GM23338 (cell line): ENCODE data around the gene SLC17A1. TPM values are rescaled to one million over a fixed set of nuclear protein-coding genes. Genes with fewer than 3 reads are reported as not detected.

Source experiments
- ATAC-seq: fragments of 200-7000 bp; cut with Tn5 transposase; 3 replicates; pipeline ENCODE4 v1.9.1; 2020
- DNase-seq: peaks from one replicate; pipeline ENCODE4 v3.0.0-alpha.2; 2015; ENCODE audit warnings: low spot score
- H2AFZ ChIP-seq: fragments of 200-600 bp; sonication (generic); 2 replicates; pipeline ENCODE4 v1.8.0; 2016; ENCODE audit warnings: antibody characterized with exemption, mild to moderate bottlenecking, moderate library complexity
- H3F3A ChIP-seq: fragments of 200-600 bp; sonication (generic); replicated peaks from 2 replicates; pipeline ENCODE4 v1.8.0; 2017; ENCODE audit warnings: antibody characterized with exemption, mixed run types, low read depth
- H3K27ac ChIP-seq: fragments of 200-600 bp; sonication (generic); 2 replicates; pipeline ENCODE4 v1.6.1; 2016; ENCODE audit warnings: low read depth
- H3K27me3 ChIP-seq: fragments of 200-600 bp; sonication (generic); 2 replicates; pipeline ENCODE4 v1.8.0; 2016; ENCODE audit warnings: mild to moderate bottlenecking, mixed run types, moderate library complexity; ENCODE audit not compliant: insufficient read depth
- H3K36me3 ChIP-seq: fragments of 200-600 bp; sonication (generic); 2 replicates; pipeline ENCODE4 v1.8.0; 2016; ENCODE audit warnings: mild to moderate bottlenecking; ENCODE audit not compliant: insufficient read depth
- H3K4me1 ChIP-seq: fragments of 200-600 bp; sonication (generic); 2 replicates; pipeline ENCODE4 v1.8.0; 2016; ENCODE audit warnings: mild to moderate bottlenecking, moderate library complexity; ENCODE audit not compliant: insufficient read depth
- H3K4me2 ChIP-seq: fragments of 200-600 bp; sonication (generic); 2 replicates; pipeline ENCODE4 v1.7.1; 2017; ENCODE audit warnings: mixed run types
- H3K4me3 ChIP-seq: fragments of 200-600 bp; sonication (generic); 2 replicates; pipeline ENCODE4 v1.6.1; 2016; ENCODE audit warnings: mixed run types
- H3K79me2 ChIP-seq: fragments of 200-600 bp; sonication (generic); replicated peaks from 2 replicates; pipeline ENCODE4 v1.8.0; 2017; ENCODE audit warnings: mild to moderate bottlenecking; ENCODE audit not compliant: insufficient read depth
- H3K9me2 ChIP-seq: fragments of 200-600 bp; sonication (generic); 2 replicates; pipeline ENCODE4 v1.8.0; 2017; ENCODE audit not compliant: insufficient read depth
- H4K20me1 ChIP-seq: fragments of 200-600 bp; sonication (generic); replicated peaks from 2 replicates; pipeline ENCODE4 v1.8.0; 2017; ENCODE audit warnings: mild to moderate bottlenecking; ENCODE audit not compliant: insufficient read depth
- H3K27ac Mint-ChIP-seq: 2 replicates; pipeline ENCODE4 v1.8.0; 2020; ENCODE audit warnings: inconsistent platforms, mild to moderate bottlenecking, moderate library complexity, mixed read lengths
- H3K27me3 Mint-ChIP-seq: 3 replicates; pipeline ENCODE4 v1.8.0; 2022; ENCODE audit warnings: low read depth, mild to moderate bottlenecking, moderate library complexity, mixed read lengths, inconsistent platforms; ENCODE audit not compliant: insufficient read depth, poor library complexity
- H3K36me3 Mint-ChIP-seq: 3 replicates; pipeline ENCODE4 v1.8.0; 2021; ENCODE audit warnings: low read depth, mild to moderate bottlenecking, inconsistent platforms, moderate library complexity, mixed read lengths
- H3K4me1 Mint-ChIP-seq: 3 replicates; pipeline ENCODE4 v1.8.0; 2020; ENCODE audit warnings: mild to moderate bottlenecking, inconsistent platforms, mixed read lengths
- H3K4me3 Mint-ChIP-seq: 3 replicates; pipeline ENCODE4 v1.8.0; 2021; ENCODE audit warnings: moderate library complexity, mild to moderate bottlenecking, inconsistent platforms, mixed read lengths
- H3K9me3 Mint-ChIP-seq: 3 replicates; pipeline ENCODE4 v1.8.0; 2020; ENCODE audit warnings: moderate library complexity, mild to moderate bottlenecking, inconsistent platforms, mixed read lengths
- CREB1 ChIP-seq: fragments of 250-450 bp; sonication (Bioruptor Pico); IDR thresholded peaks from 2 replicates; pipeline ENCODE4 v1.5.0; 2020; ENCODE audit warnings: low read depth, mild to moderate bottlenecking, moderate library complexity
- CTCF ChIP-seq, 2 experiments: fragments of 200-600 bp in 1 of 2; sonication (generic) in 1 of 2; conservative IDR thresholded peaks; 2 replicates each; pipeline versions ENCODE4 v1.5.1 to v1.6.1; 2016 to 2017; ENCODE audit warnings: antibody characterized with exemption in 2 of 2, low read depth in 2 of 2, mild to moderate bottlenecking in 2 of 2, moderate library complexity in 1 of 2
- EZH2 ChIP-seq: fragments of 200-600 bp; sonication (generic); IDR thresholded peaks from one replicate; pipeline ENCODE4 v1.8.0; 2017; ENCODE audit warnings: antibody characterized with exemption, mild to moderate bottlenecking, low read depth; ENCODE audit not compliant: unreplicated experiment
- EZH2phosphoT487 ChIP-seq: fragments of 200-600 bp; sonication (generic); IDR thresholded peaks from one replicate; pipeline ENCODE4 v1.8.1; 2018; ENCODE audit warnings: antibody characterized with exemption; ENCODE audit not compliant: unreplicated experiment
- JUNB ChIP-seq: IDR thresholded peaks from one replicate; pipeline ENCODE4 v1.6.1; 2016; ENCODE audit warnings: antibody characterized with exemption; ENCODE audit not compliant: unreplicated experiment
- NANOG ChIP-seq: IDR thresholded peaks from 2 replicates; pipeline ENCODE4 v1.6.1; 2016; ENCODE audit warnings: antibody characterized with exemption, borderline replicate concordance
- POLR2AphosphoS5 ChIP-seq: IDR thresholded peaks from 2 replicates; pipeline ENCODE4 v1.6.1; 2016; ENCODE audit warnings: antibody characterized with exemption, low read depth
- REST ChIP-seq: IDR thresholded peaks from one replicate; pipeline ENCODE4 v1.6.1; 2018; ENCODE audit warnings: antibody characterized with exemption; ENCODE audit not compliant: unreplicated experiment
- STAT1 ChIP-seq: IDR thresholded peaks from one replicate; pipeline ENCODE4 v1.6.1; 2016; ENCODE audit warnings: antibody characterized with exemption; ENCODE audit not compliant: unreplicated experiment
- ZNF114 ChIP-seq: fragments of 250-450 bp; sonication (Bioruptor Pico); IDR thresholded peaks from 2 replicates; pipeline ENCODE4 v1.5.0; 2020; ENCODE audit warnings: mild to moderate bottlenecking, moderate library complexity
- ZNF331 ChIP-seq: fragments of 250-450 bp; sonication (Bioruptor Pico); IDR thresholded peaks from 2 replicates; pipeline ENCODE4 v1.5.0; 2020; ENCODE audit warnings: low read depth, mild to moderate bottlenecking, moderate library complexity
- ZNF462 ChIP-seq: fragments of 250-450 bp; sonication (Bioruptor Pico); IDR thresholded peaks from 2 replicates; pipeline ENCODE4 v1.5.0; 2020; ENCODE audit warnings: mild to moderate bottlenecking, moderate library complexity
- polyA plus RNA-seq: library from polyadenylated mRNA; unstranded; fragments of >200 nt; fragmentation: Nextera tagmentation; extraction: Ambion mirVana; gene quantifications from 2 replicates; pipeline ENCODE4 v1.2.1, GENCODE V29; 2016
- total RNA-seq: library from RNA; depleted of rRNA; stranded (reverse); fragments of >200 nt; shearing (Covaris generic); gene quantifications from 2 replicates; pipeline ENCODE4 v1.2.3, GENCODE V29; 2014
- TF ChIP-seq, protein P1 (sequence below): IDR thresholded peaks from 2 replicates; pipeline ENCODE4 v1.6.1; 2016; ENCODE audit warnings: antibody characterized with exemption

SLC17A1 gene
- total and polyA plus RNA-seq, 2 experiments from 2014 or later = not detected

GRCh38 chr6:25844518-25844917 is 12.7 kb upstream of the SLC17A1 start (continued):
- TF ChIP-seq ZNF114 = no peak
- TF ChIP-seq EZH2phosphoT487 = no peak

DNA sequence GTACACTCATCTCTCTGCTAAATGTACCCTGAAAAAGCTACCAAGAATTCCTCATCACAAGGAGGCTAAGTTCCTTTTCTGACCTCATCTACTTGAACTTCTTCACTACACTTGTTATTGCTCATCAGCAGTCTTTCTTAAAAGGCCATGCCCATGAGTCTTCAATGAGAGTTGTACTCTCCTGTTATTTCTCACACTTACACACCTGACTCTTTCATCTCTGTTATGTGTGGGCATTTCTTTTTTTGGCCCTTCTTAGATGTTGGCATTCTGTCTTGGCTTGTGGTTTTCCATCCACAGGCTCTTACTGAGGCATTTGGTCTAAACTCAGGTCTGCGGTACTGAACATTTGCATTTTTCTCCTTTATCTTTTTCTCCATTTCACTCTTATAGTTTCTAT is 10.7 kb upstream of the SLC17A1 start:
- Mint-ChIP-seq H3K4me1 (no peaks in the 10 kb centered on the region), H3K27me3 (no peaks in the 10 kb centered on the region), H3K27ac (no peak overlapping the region), H3K9me3 (no peaks in the 10 kb centered on the region), H3K36me3 (no peaks in the 10 kb centered on the region), H3K4me3 (no peak overlapping the region)
- H3F3A ChIP-seq = no peaks in the 10 kb centered on the region
- peaks cover 7% of the 10 kb centered on the region for H3K9me2 ChIP-seq
- ATAC-seq (no peak), DNase-seq (no peak)
- H4K20me1 ChIP-seq = no peaks in the 10 kb centered on the region
- TF ChIP-seq EZH2phosphoT487 = no peak
- TF ChIP-seq POLR2AphosphoS5 = no peak
- no peak for TF ChIP-seq CTCF (conservative IDR thresholded peaks at IDR 0.05; ENCODE audit: low read depth in 2 of 2)
- no peak for TF ChIP-seq JUNB
- no peak for TF ChIP-seq EZH2
- TF ChIP-seq ZNF114 = no peak
- no peak for TF ChIP-seq ZNF462 (CRISPR knock-in tag)
- no peak for TF ChIP-seq REST
- TF ChIP-seq NANOG = no peak
- no peak for TF ChIP-seq STAT1
- no peak for TF ChIP-seq ZNF331 (CRISPR knock-in tag)
- TF ChIP-seq CREB1 (CRISPR knock-in tag) = no peak
- TF ChIP-seq, protein P1, sequence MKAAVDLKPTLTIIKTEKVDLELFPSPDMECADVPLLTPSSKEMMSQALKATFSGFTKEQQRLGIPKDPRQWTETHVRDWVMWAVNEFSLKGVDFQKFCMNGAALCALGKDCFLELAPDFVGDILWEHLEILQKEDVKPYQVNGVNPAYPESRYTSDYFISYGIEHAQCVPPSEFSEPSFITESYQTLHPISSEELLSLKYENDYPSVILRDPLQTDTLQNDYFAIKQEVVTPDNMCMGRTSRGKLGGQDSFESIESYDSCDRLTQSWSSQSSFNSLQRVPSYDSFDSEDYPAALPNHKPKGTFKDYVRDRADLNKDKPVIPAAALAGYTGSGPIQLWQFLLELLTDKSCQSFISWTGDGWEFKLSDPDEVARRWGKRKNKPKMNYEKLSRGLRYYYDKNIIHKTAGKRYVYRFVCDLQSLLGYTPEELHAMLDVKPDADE = no peak
- no peak overlapping the region for H2AFZ ChIP-seq
- H3K4me3 ChIP-seq = no peak overlapping the region
- no peak overlapping the region for H3K27ac ChIP-seq
- no peaks in the 10 kb centered on the region for H3K79me2 ChIP-seq
- no peaks in the 10 kb centered on the region for H3K27me3 ChIP-seq
- H3K4me2 ChIP-seq = no peak overlapping the region
- no peaks in the 10 kb centered on the region for H3K36me3 ChIP-seq
- H3K4me1 ChIP-seq = no peaks in the 10 kb centered on the region
